Measurements from ENCODE around the gene DYRK2.

Gene DYRK2

GRCh38 chr12:67624355-67624754, 24.2 kb upstream of the DYRK2 start:
- TF ChIP-seq EZH2 (optimal IDR thresholded peaks at IDR 0.05; ENCODE audit: low read depth, low read length) (no peak), CTCF (IDR thresholded peaks at IDR 0.05; ENCODE audit: low read length) (no peak), EZH2phosphoT487 (IDR thresholded peaks at IDR 0.05; ENCODE audit: low read length) (no peak)
- H3K9ac ChIP-seq (ENCODE audit: low read length), result no peak overlapping the region
- no peak overlapping the region for H3K4me2 ChIP-seq (ENCODE audit: low read depth, low read length)
- H3K9me3 ChIP-seq (replicated peaks; ENCODE audit: insufficient read depth, low read length), result no peaks in the 10 kb centered on the region
- no peak overlapping the region for H3K4me3 ChIP-seq (ENCODE audit: low read length)
- H3K27me3 ChIP-seq (replicated peaks; ENCODE audit: insufficient read depth, low read length), result no peaks in the 10 kb centered on the region
- no peaks in the 10 kb centered on the region for H4K20me1 ChIP-seq (ENCODE audit: insufficient read depth, low read length)
- no peaks in the 10 kb centered on the region for H3K36me3 ChIP-seq (replicated peaks; ENCODE audit: insufficient read depth, low read length)
- no peaks in the 10 kb centered on the region for H3K79me2 ChIP-seq (ENCODE audit: low read length)
- no peak overlapping the region for H2AFZ ChIP-seq (ENCODE audit: low read length)
- H3K9me2 ChIP-seq (replicated peaks; ENCODE audit: insufficient read depth, low read length), result no peaks in the 10 kb centered on the region
- H3K27ac ChIP-seq (ENCODE audit: low read length), result no peak overlapping the region
- DNase-seq, result no peak
- no peaks in the 10 kb centered on the region for H3F3A ChIP-seq (ENCODE audit: insufficient read depth, low read length)
- H3K4me1 ChIP-seq (ENCODE audit: low read length), result no peaks in the 10 kb centered on the region

GRCh38 chr12:67625004-67625403, 23.5 kb upstream of the DYRK2 start:
- Histone ChIP-seq H3F3A (ENCODE audit: insufficient read depth, low read length) (no peaks in the 10 kb centered on the region), H3K27ac (ENCODE audit: low read length) (no peak overlapping the region), H3K4me3 (ENCODE audit: low read length) (no peak overlapping the region), H3K9ac (ENCODE audit: low read length) (no peak overlapping the region), H3K4me2 (ENCODE audit: low read depth, low read length) (no peak overlapping the region), H3K4me1 (ENCODE audit: low read length) (peaks cover under 1% of the 10 kb centered on the region; the same call in 1 of the 2 replicates), H3K27me3 (replicated peaks; ENCODE audit: insufficient read depth, low read length) (no peaks in the 10 kb centered on the region), H3K36me3 (replicated peaks; ENCODE audit: insufficient read depth, low read length) (no peaks in the 10 kb centered on the region), H3K9me2 (replicated peaks; ENCODE audit: insufficient read depth, low read length) (no peaks in the 10 kb centered on the region), H2AFZ (ENCODE audit: low read length) (no peak overlapping the region), H3K79me2 (ENCODE audit: low read length) (no peaks in the 10 kb centered on the region), H3K9me3 (replicated peaks; ENCODE audit: insufficient read depth, low read length) (no peaks in the 10 kb centered on the region), H4K20me1 (ENCODE audit: insufficient read depth, low read length) (no peaks in the 10 kb centered on the region)
- DNase-seq, result no peak
- TF ChIP-seq EZH2 (optimal IDR thresholded peaks at IDR 0.05; ENCODE audit: low read depth, low read length) (no peak), CTCF (IDR thresholded peaks at IDR 0.05; ENCODE audit: low read length) (no peak), EZH2phosphoT487 (IDR thresholded peaks at IDR 0.05; ENCODE audit: low read length) (no peak)

GRCh38 chr12:67626156-67626555, 22.4 kb upstream of the DYRK2 start:
- no peak overlapping the region for H2AFZ ChIP-seq (ENCODE audit: low read length)

More at GRCh38 chr12:67626156-67626555, 22.4 kb upstream of the DYRK2 start:
- Histone ChIP-seq H3K27me3 (replicated peaks; ENCODE audit: insufficient read depth, low read length) (no peaks in the 10 kb centered on the region), H3K4me1 (ENCODE audit: low read length) (peaks cover 11% of the 10 kb centered on the region), H4K20me1 (ENCODE audit: insufficient read depth, low read length) (no peaks in the 10 kb centered on the region), H3F3A (ENCODE audit: insufficient read depth, low read length) (no peaks in the 10 kb centered on the region), H3K9ac (ENCODE audit: low read length) (no peak overlapping the region), H3K4me2 (ENCODE audit: low read depth, low read length) (no peak overlapping the region), H3K36me3 (replicated peaks; ENCODE audit: insufficient read depth, low read length) (no peaks in the 10 kb centered on the region), H3K9me3 (replicated peaks; ENCODE audit: insufficient read depth, low read length) (no peaks in the 10 kb centered on the region), H3K79me2 (ENCODE audit: low read length) (no peaks in the 10 kb centered on the region), H3K9me2 (replicated peaks; ENCODE audit: insufficient read depth, low read length) (no peaks in the 10 kb centered on the region), H3K4me3 (ENCODE audit: low read length) (no peak overlapping the region), H3K27ac (ENCODE audit: low read length) (no peak overlapping the region)
- no peak for TF ChIP-seq EZH2phosphoT487 (IDR thresholded peaks at IDR 0.05; ENCODE audit: low read length)
- TF ChIP-seq CTCF (IDR thresholded peaks at IDR 0.05; ENCODE audit: low read length), result no peak
- no peak for TF ChIP-seq EZH2 (optimal IDR thresholded peaks at IDR 0.05; ENCODE audit: low read depth, low read length)
- DNase-seq, result no peak
